ENCODE results near the gene PTPRD. TPM values are rescaled to one million over a fixed set of nuclear protein-coding genes. Genes with fewer than 3 reads are reported as not detected.

PTPRD gene
- total RNA-seq, 1 experiment from 2014 or later: not detected

DNA sequence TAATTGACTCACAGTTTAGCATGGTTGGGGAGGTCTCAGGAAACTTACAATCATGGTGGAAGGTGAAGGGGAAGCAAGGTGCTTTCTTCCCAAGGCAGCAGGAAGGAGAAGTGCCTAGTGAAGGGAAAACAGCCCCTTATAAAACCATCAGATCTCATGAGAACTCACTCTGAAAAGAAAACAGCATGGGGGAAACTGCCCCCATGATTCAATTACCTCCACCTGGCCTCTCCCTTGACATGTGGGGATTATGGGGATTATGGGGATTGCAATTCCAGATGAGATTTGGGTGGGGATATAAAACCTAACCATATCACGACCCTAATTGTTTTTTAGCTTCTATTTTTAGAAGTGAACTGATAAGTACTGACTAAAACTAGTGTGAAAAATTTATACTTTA is 1435.7 kb downstream of the PTPRD start:
- ATAC-seq: no peak
- H3K9me3 ChIP-seq (ENCODE audit: control insufficient read depth, insufficient read depth, low read depth, low read length): no peaks in the 10 kb centered on the region
- ChIA-PET CTCF (no interaction called here), POLR2A (no interaction called here)
- intact Hi-C loops (cut with micrococcal nuclease; ENCODE audit: unreplicated experiment): no loop called here
- no peaks in the 10 kb centered on the region for H3K27me3 ChIP-seq (ENCODE audit: control insufficient read depth, insufficient read depth, low read length)
- no peak overlapping the region for H3K4me3 ChIP-seq (ENCODE audit: low read depth in 2 of 2, low read length in 2 of 2)
- in situ Hi-C loops (cut with HindIII; ENCODE audit: low pct_unique_long_range_greater_than_20kb, low sequenced_read_pairs): no loop called here
- H3K36me3 ChIP-seq (ENCODE audit: control insufficient read depth, insufficient read depth, low read length): no peaks in the 10 kb centered on the region
- no peak for DNase-seq (ENCODE audit: low read depth, low spot score)
- H3K4me1 ChIP-seq (ENCODE audit: control insufficient read depth, insufficient read depth, low read length): no peaks in the 10 kb centered on the region
- no TSS peak for BruUV-seq (replicated peaks)
- H3K27ac ChIP-seq (ENCODE audit: low read length): no peak overlapping the region
- TF ChIP-seq, protein P1, sequence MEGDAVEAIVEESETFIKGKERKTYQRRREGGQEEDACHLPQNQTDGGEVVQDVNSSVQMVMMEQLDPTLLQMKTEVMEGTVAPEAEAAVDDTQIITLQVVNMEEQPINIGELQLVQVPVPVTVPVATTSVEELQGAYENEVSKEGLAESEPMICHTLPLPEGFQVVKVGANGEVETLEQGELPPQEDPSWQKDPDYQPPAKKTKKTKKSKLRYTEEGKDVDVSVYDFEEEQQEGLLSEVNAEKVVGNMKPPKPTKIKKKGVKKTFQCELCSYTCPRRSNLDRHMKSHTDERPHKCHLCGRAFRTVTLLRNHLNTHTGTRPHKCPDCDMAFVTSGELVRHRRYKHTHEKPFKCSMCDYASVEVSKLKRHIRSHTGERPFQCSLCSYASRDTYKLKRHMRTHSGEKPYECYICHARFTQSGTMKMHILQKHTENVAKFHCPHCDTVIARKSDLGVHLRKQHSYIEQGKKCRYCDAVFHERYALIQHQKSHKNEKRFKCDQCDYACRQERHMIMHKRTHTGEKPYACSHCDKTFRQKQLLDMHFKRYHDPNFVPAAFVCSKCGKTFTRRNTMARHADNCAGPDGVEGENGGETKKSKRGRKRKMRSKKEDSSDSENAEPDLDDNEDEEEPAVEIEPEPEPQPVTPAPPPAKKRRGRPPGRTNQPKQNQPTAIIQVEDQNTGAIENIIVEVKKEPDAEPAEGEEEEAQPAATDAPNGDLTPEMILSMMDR (IDR thresholded peaks at IDR 0.05): no peak
- TF ChIP-seq TCF7L2 (IDR thresholded peaks at IDR 0.05; ENCODE audit: low read depth, low read length) (no peak), POLR2AphosphoS5 (IDR thresholded peaks at IDR 0.05; ENCODE audit: low read depth, low read length) (no peak), SIN3A (IDR thresholded peaks at IDR 0.05; ENCODE audit: borderline replicate concordance, insufficient read depth, low read depth, low read length) (no peak)
- TF ChIP-seq, protein P2, sequence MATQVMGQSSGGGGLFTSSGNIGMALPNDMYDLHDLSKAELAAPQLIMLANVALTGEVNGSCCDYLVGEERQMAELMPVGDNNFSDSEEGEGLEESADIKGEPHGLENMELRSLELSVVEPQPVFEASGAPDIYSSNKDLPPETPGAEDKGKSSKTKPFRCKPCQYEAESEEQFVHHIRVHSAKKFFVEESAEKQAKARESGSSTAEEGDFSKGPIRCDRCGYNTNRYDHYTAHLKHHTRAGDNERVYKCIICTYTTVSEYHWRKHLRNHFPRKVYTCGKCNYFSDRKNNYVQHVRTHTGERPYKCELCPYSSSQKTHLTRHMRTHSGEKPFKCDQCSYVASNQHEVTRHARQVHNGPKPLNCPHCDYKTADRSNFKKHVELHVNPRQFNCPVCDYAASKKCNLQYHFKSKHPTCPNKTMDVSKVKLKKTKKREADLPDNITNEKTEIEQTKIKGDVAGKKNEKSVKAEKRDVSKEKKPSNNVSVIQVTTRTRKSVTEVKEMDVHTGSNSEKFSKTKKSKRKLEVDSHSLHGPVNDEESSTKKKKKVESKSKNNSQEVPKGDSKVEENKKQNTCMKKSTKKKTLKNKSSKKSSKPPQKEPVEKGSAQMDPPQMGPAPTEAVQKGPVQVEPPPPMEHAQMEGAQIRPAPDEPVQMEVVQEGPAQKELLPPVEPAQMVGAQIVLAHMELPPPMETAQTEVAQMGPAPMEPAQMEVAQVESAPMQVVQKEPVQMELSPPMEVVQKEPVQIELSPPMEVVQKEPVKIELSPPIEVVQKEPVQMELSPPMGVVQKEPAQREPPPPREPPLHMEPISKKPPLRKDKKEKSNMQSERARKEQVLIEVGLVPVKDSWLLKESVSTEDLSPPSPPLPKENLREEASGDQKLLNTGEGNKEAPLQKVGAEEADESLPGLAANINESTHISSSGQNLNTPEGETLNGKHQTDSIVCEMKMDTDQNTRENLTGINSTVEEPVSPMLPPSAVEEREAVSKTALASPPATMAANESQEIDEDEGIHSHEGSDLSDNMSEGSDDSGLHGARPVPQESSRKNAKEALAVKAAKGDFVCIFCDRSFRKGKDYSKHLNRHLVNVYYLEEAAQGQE (IDR thresholded peaks at IDR 0.05; ENCODE audit: insufficient read depth in 1 of 2, low read depth in 2 of 2, low read length in 1 of 2): no peak

DNA sequence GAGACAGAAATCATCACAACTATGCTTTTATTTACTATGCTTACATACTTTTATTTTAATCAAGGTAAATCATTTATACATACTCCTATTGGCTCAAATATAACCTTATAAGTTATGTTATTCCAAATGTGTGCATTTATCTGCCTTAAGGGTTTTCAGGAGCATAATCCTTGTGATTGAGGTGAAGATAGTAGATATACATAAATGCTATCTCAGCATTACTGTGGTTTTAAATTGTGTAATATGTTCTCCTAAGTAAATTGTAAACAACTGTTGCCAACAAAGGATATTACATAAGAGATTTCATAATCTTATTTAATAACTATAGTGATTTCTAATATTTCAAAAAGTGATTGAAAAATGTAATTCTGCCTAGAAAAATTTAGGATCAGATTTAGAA is 1438.4 kb downstream of the PTPRD start:
- ATAC-seq (no peak), DNase-seq (ENCODE audit: low read depth, low spot score) (no peak)
- in situ Hi-C loops (cut with HindIII; ENCODE audit: low pct_unique_long_range_greater_than_20kb, low sequenced_read_pairs) (no loop called here), intact Hi-C loops (cut with micrococcal nuclease; ENCODE audit: unreplicated experiment) (no loop called here)
- CTCF ChIA-PET: no interaction called here
- no peaks in the 10 kb centered on the region for H3K9me3 ChIP-seq (ENCODE audit: control insufficient read depth, insufficient read depth, low read depth, low read length)
- no peaks in the 10 kb centered on the region for H3K36me3 ChIP-seq (ENCODE audit: control insufficient read depth, insufficient read depth, low read length)
- TF ChIP-seq SIN3A (IDR thresholded peaks at IDR 0.05; ENCODE audit: borderline replicate concordance, insufficient read depth, low read depth, low read length) (no peak), POLR2AphosphoS5 (IDR thresholded peaks at IDR 0.05; ENCODE audit: low read depth, low read length) (no peak), TCF7L2 (IDR thresholded peaks at IDR 0.05; ENCODE audit: low read depth, low read length) (no peak)
- TF ChIP-seq, protein P1 (IDR thresholded peaks at IDR 0.05): no peak
- TF ChIP-seq, protein P2 (IDR thresholded peaks at IDR 0.05; ENCODE audit: insufficient read depth in 1 of 2, low read depth in 2 of 2, low read length in 1 of 2): no peak
- no peaks in the 10 kb centered on the region for H3K27me3 ChIP-seq (ENCODE audit: control insufficient read depth, insufficient read depth, low read length)
- POLR2A ChIA-PET: no interaction called here
- no peaks in the 10 kb centered on the region for H3K4me1 ChIP-seq (ENCODE audit: control insufficient read depth, insufficient read depth, low read length)
- H3K27ac ChIP-seq (ENCODE audit: low read length): no peak overlapping the region
- BruUV-seq (replicated peaks): no TSS peak
- H3K4me3 ChIP-seq (ENCODE audit: low read depth in 2 of 2, low read length in 2 of 2): no peak overlapping the region
